ENCODE measurements around the gene EIF4B. TPM values are rescaled to one million over a fixed set of nuclear protein-coding genes. Genes with fewer than 3 reads are reported as not detected.
A peak's percentile ranks its signal among the peaks of the same experiment; 100 is the strongest.

Gene EIF4B
- total RNA-seq, 1 donor from 2014 or later = 339 TPM

GRCh38 chr12:53044896-53045695 lies 38.8 kb downstream of the EIF4B start:
- TF ChIP-seq CTCF (IDR thresholded peaks at IDR 0.05) (no peak), POLR2A (IDR thresholded peaks at IDR 0.05) (no peak), POLR2AphosphoS5 (IDR thresholded peaks at IDR 0.05; ENCODE audit: insufficient read depth in 1 of 2, low read depth in 1 of 2) (no peak)
- peak overlapping the region; percentile 90 for H3K27ac ChIP-seq
- no peak for DNase-seq (ENCODE audit: extremely low spot score in 2 of 2)
- no peaks in the 10 kb centered on the region for H3K27me3 ChIP-seq
- peak overlapping the region; percentile 60 to 86 for H3K4me3 ChIP-seq
- intact Hi-C loops (cut with DNase I) = loop anchor here (10.0 kb wide), 1 partner anchor 50 kb away; the partner anchor contains the start of gene IGFBP6
- peaks cover 0 to 5% of the 10 kb centered on the region in 2 donors for H3K36me3 ChIP-seq
- H3K9me3 ChIP-seq = no peaks in the 10 kb centered on the region
- H3K4me1 ChIP-seq = peaks cover 52% of the 10 kb centered on the region

- no peak for TF ChIP-seq CTCF (IDR thresholded peaks at IDR 0.05)
- TF ChIP-seq POLR2A (IDR thresholded peaks at IDR 0.05) = peak in 1 of 2 donors; percentile 16
- Histone ChIP-seq H3K27ac (peak overlapping the region; percentile 90), H3K4me3 (peak overlapping the region; percentile 60 to 86), H3K36me3 (no peaks in the 10 kb centered on the region), H3K27me3 (no peaks in the 10 kb centered on the region), H3K9me3 (no peaks in the 10 kb centered on the region), H3K4me1 (peaks cover 54% of the 10 kb centered on the region)
- intact Hi-C loops (cut with DNase I) = loop anchor here (10.0 kb wide), 1 partner anchor 49 kb away; the partner anchor contains the start of gene IGFBP6
- DNase-seq (ENCODE audit: extremely low spot score in 2 of 2) = no peak
Observed at GRCh38 chr12:53045696-53046045, 39.4 kb downstream of the EIF4B start.

GRCh38 chr12:53046655-53047220 lies 40.5 kb downstream of the EIF4B start:
- Histone ChIP-seq H3K27ac (peak overlapping the region; percentile 90), H3K4me1 (peaks cover 65% of the 10 kb centered on the region), H3K4me3 (peak overlapping the region; percentile 60 to 86), H3K27me3 (no peaks in the 10 kb centered on the region), H3K9me3 (no peaks in the 10 kb centered on the region), H3K36me3 (no peaks in the 10 kb centered on the region)
- intact Hi-C loops (cut with DNase I) = loop anchor here (10.0 kb wide), 1 partner anchor 48 kb away; the partner anchor contains the start of gene IGFBP6
- DNase-seq (ENCODE audit: extremely low spot score in 2 of 2) = peak in 1 of 2 donors; percentile 94
- peak in 1 of 2 donors; percentile 99 for TF ChIP-seq POLR2A (IDR thresholded peaks at IDR 0.05)
- peak in 1 of 3 experiments; percentile 11 for TF ChIP-seq CTCF (IDR thresholded peaks at IDR 0.05)
- peak; percentile 72 to 98 for TF ChIP-seq POLR2AphosphoS5 (IDR thresholded peaks at IDR 0.05; ENCODE audit: insufficient read depth in 1 of 2, low read depth in 1 of 2)

GRCh38 chr12:53047221-53048032 lies 41.2 kb downstream of the EIF4B start:
- intact Hi-C loops (cut with DNase I) = loop anchor here (10.0 kb wide), 1 partner anchor 47 kb away; the partner anchor contains the start of gene IGFBP6
- H3K27ac ChIP-seq = peak overlapping the region; percentile 96
- H3K4me3 ChIP-seq = peak overlapping the region; percentile 73 to 86
- peaks cover 72% of the 10 kb centered on the region for H3K4me1 ChIP-seq
- TF ChIP-seq POLR2AphosphoS5 (IDR thresholded peaks at IDR 0.05; ENCODE audit: insufficient read depth in 1 of 2, low read depth in 1 of 2) (peak in 1 of 2 donors; percentile 75), POLR2A (IDR thresholded peaks at IDR 0.05) (peak in 1 of 2 donors; percentile 71), CTCF (IDR thresholded peaks at IDR 0.05) (no peak)
- DNase-seq (ENCODE audit: extremely low spot score in 2 of 2) = peak in 1 of 2 donors; percentile 93
- no peaks in the 10 kb centered on the region for H3K27me3 ChIP-seq
- H3K36me3 ChIP-seq = no peaks in the 10 kb centered on the region
- H3K9me3 ChIP-seq = no peaks in the 10 kb centered on the region
